Epithelial cell of esophagus (primary cell): ENCODE results near the gene USH1G.
"Not testable (repeated sequence)": the region's sequence is repeated elsewhere in the genome, so short reads cannot be mapped to it uniquely, and the experiment has no call there.

Source experiments
- DNase-seq: peaks from one replicate; pipeline ENCODE4 v3.0.0; 2010; ENCODE audit warnings: low read depth
- H3K4me3 ChIP-seq: 2 replicates; pipeline ENCODE4 v1.5.1; 2011; ENCODE audit warnings: mild to moderate bottlenecking, low read length, control low read depth
- CTCF ChIP-seq: IDR thresholded peaks from 2 replicates; pipeline ENCODE4 v1.5.1; 2011; ENCODE audit warnings: low read depth, mild to moderate bottlenecking, low read length, control low read depth, inconsistent platforms; ENCODE audit not compliant: insufficient read depth; ENCODE audit errors: missing control alignments

USH1G gene

DNA sequence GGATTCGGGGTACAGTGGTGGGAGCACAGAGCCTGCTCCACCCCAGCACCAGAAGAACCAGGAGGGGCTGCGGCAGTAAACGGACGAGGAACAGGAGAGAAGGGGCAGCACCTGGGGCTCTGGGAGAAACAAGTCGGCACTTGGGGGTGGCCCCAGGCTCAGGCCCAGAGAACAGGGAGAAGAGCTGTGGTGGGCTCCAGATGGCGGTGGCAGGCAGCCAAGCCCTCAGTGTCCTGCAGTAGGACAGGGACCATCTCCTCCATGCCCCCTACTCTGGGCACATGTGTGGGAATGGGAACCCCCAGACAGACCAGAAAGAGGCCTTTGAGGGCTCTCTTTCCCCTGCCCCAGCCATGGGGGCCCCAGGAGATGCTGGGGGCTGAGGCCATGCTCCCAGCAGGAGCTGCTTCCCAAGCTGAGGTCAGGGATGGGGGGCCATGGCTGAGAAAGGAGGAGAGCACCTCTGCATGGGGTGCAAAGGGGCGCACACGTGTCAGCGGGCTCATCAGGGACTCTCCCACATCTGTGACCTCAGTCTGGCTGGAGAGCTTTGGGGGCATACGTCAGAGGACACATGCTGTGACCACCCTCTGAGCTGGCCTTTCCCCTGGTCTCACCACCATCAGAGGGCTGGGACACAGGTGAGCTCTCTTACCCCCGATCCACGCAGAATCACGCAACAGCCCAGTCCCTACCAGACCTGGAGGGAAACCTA, 6.8 kb downstream of the USH1G start:
- H3K4me3 ChIP-seq: no peak overlapping the region
- no peak for DNase-seq
- TF ChIP-seq CTCF: no peak

DNA sequence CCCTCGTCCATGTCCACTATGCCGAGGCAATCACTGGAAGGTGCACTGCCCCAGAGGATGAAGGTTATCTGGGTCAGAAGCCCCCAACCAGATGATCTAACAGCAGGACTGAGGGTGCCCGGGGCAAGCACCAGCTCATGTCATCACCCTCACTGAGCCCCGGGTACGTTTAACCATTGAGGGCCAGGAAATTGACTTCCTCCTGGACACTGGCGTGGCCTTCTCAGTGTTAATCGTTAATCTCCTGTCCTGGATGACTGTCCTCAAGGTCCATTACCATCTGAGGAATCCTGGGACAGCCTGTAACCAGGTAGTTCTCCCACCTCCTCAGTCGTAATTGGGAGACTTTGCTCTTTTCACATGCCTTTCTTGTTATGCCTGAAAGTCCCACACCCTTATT, 11.6 kb downstream of the USH1G start:
- H3K4me3 ChIP-seq, DNase-seq: not testable (repeated sequence)

- not testable (repeated sequence) for H3K4me3 ChIP-seq, DNase-seq
These were observed 14.0 kb downstream of the USH1G start for GRCh38 chr17:74909097-74909496.

DNA sequence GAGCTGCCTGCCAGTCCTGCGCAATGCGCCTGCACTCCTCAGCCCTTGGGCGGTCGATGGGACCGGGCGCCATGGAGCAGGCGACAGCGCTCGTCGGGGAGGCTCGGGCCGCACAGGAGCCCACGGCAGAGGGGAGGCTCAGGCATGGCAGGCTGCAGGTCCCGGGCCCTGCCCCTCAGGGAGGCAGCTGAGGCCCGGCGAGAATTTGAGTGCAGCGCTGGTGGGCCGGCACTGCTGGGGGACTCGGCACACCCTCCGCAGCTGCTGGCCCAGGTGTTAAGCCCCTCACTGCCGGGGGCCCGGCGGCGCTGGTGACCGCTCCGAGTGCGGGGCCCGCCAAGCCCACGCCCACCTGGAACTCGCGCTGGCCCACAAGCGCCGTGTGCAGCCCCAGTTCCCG, 16.0 kb downstream of the USH1G start:
- DNase-seq: no peak
- no peak overlapping the region for H3K4me3 ChIP-seq
- no peak for TF ChIP-seq CTCF

- not testable (repeated sequence) for H3K4me3 ChIP-seq, DNase-seq
These were observed 16.8 kb downstream of the USH1G start for GRCh38 chr17:74906214-74906793.

GRCh38 chr17:74904687-74905409, 18.2 kb downstream of the USH1G start:
- H3K4me3 ChIP-seq: no peak overlapping the region
- TF ChIP-seq CTCF: no peak
- peak; percentile 32 for DNase-seq

DNA sequence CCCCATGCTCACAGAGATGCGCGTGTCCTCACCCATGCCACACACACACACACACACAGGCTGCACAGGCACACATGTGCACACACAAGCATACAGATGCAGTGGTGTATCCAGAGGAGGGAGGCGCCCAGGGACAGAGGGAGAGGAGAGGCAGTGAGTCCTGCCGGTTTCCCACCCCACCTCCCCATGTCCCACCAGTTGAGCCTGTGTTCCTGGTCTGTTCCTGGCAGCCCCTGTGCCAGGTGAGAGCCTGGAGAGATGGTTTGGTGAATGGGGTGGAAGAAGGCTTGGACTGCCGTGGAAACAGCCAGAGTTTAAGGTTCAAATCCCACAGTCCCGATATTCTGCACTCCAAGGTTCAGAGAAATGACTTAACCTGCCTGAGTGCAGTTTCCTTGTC, 19.4 kb downstream of the USH1G start:
- no peak for DNase-seq
- H3K4me3 ChIP-seq: no peak overlapping the region
- no peak for TF ChIP-seq CTCF

- no peak overlapping the region for H3K4me3 ChIP-seq
- no peak for DNase-seq
- no peak for TF ChIP-seq CTCF
These were observed 20.0 kb downstream of the USH1G start for GRCh38 chr17:74903034-74903433.
